Body of pancreas (tissue), 4 donors: ENCODE data around the gene FMNL2. TPM values are rescaled to one million over a fixed set of nuclear protein-coding genes. Genes with fewer than 3 reads are reported as not detected.

Experiments
- ATAC-seq: fragments of 150-250 bp; one replicate; pipeline ENCODE4 v1.9.1; 2016
- DNase-seq, 4 donors: peaks; one replicate each; pipeline ENCODE4 v3.0.0-alpha.2; 2019
- H3K27ac ChIP-seq, 4 donors: fragments of 200-600 bp; sonication (generic); 1 replicate in 3 of 4; 2 replicates in 1 of 4; pipeline versions ENCODE4 v1.5.1 to v1.6.1; 2016 to 2019; ENCODE audit warnings: mild to moderate bottlenecking in 1 of 4, mixed read lengths in 1 of 4, moderate library complexity in 1 of 4
- H3K27me3 ChIP-seq, 2 donors: fragments of 200-600 bp; sonication (generic); one replicate each; pipeline ENCODE4 v1.6.0; 2016; ENCODE audit warnings: mild to moderate bottlenecking in 1 of 2
- H3K36me3 ChIP-seq, 2 donors: fragments of 200-600 bp; sonication (generic); replicated peaks in 1 of 2; 2 replicates each; pipeline ENCODE4 v1.5.1; 2016; ENCODE audit warnings: low read depth in 2 of 2; ENCODE audit not compliant: insufficient read depth in 1 of 2
- H3K4me1 ChIP-seq: fragments of 200-600 bp; sonication (generic); one replicate; pipeline ENCODE4 v1.6.0; 2016
- H3K4me3 ChIP-seq, 2 donors: fragments of 200-600 bp; sonication (generic); 1 replicate in 1 of 2; 2 replicates in 1 of 2; pipeline ENCODE4 v1.5.1; 2016 to 2019
- H3K9me3 ChIP-seq, 3 donors: fragments of 200-600 bp; sonication (generic); 1 replicate in 2 of 3; 2 replicates in 1 of 3; pipeline ENCODE4 v1.5.1; 2016
- POLR2A ChIP-seq, 3 donors: fragments of 450-650 bp; IDR thresholded peaks; one replicate each; pipeline ENCODE4 v1.6.1; 2016; ENCODE audit warnings: antibody characterized with exemption in 3 of 3, mild to moderate bottlenecking in 2 of 3
- WGBS, 2 donors: methylation state at CpG; one replicate each; pipeline ENCODE4 v1.1.5; 2017; 5-methylcytosine and 5-hydroxymethylcytosine counted together
- intact Hi-C: fragments of 100-400 bp; cut with DNase I; formaldehyde crosslinking; loops from one replicate; pipeline ENCODE4 v1.15.1; 2023
- total RNA-seq, 2 donors: library from RNA; depleted of rRNA; stranded (reverse); fragments of >200 nt; gene quantifications; one replicate each; pipeline ENCODE4 v1.1.0, GENCODE V29; 2016
- TF ChIP-seq, protein P1 (sequence below), 7 experiments: fragments of 450-650 bp in 4 of 7; fragments of 200-600 bp in 3 of 7; sonication (generic) in 3 of 7; IDR thresholded peaks; one replicate each; pipeline ENCODE4 v1.5.1; 2016 to 2019; ENCODE audit warnings: antibody characterized with exemption in 7 of 7

Gene FMNL2
- total RNA-seq, 2 donors from 2014 or later: 13.5 to 44.4 TPM

DNA sequence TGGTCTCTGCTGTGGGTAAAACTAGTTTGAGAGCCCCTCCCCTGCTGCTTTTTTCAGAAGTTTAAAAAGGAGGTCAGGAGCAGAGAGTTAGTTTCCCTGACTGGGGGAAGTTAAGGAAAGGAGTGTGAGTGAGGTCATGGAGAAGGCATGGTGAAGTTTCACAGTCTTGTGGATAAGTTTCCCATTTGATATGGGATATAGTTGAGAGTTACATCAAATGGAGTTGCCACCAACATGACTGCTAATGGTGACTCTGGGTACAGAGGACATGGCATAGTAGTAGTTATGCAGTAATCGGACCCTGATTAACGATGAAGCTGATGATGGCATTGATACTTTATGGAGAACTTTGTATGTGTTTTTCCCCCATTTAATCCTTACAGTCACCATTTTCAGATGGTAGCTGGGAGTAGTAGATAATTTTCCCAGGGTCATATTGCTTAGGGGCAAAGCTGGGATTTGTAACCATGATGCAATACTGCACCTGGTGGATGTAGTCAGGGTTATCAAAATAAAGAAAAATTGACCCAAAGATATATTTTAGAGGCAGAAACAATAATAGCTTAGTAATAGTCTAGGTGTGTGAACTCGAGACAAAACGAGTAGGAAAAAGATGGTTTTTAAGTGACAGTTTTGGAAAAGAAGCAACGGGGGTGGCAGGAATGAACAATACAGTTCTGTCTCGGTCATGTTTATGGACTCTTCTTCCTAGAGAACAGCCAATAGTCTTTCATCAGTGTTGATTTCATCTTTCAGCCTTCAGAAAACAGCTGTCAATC lies 74.6 kb downstream of the FMNL2 start:
- peaks cover 68% of the 10 kb centered on the region for H3K4me1 ChIP-seq
- ATAC-seq (no peak), DNase-seq (no peak)
- peak overlapping the region in 2 of 4 donors; percentile 36 to 52 for H3K27ac ChIP-seq
- intact Hi-C loops: no loop called here
- no peak overlapping the region for H3K4me3 ChIP-seq
- H3K27me3 ChIP-seq: no peaks in the 10 kb centered on the region
- 71 to 95% methylated on average over 6 of the region's 6 CpGs for WGBS, 2 donors
- H3K36me3 ChIP-seq: no peaks in the 10 kb centered on the region
- TF ChIP-seq, protein P1, sequence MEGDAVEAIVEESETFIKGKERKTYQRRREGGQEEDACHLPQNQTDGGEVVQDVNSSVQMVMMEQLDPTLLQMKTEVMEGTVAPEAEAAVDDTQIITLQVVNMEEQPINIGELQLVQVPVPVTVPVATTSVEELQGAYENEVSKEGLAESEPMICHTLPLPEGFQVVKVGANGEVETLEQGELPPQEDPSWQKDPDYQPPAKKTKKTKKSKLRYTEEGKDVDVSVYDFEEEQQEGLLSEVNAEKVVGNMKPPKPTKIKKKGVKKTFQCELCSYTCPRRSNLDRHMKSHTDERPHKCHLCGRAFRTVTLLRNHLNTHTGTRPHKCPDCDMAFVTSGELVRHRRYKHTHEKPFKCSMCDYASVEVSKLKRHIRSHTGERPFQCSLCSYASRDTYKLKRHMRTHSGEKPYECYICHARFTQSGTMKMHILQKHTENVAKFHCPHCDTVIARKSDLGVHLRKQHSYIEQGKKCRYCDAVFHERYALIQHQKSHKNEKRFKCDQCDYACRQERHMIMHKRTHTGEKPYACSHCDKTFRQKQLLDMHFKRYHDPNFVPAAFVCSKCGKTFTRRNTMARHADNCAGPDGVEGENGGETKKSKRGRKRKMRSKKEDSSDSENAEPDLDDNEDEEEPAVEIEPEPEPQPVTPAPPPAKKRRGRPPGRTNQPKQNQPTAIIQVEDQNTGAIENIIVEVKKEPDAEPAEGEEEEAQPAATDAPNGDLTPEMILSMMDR (IDR thresholded peaks at IDR 0.05): no peak
- no peak for TF ChIP-seq POLR2A (IDR thresholded peaks at IDR 0.05)
- H3K9me3 ChIP-seq: no peaks in the 10 kb centered on the region

DNA sequence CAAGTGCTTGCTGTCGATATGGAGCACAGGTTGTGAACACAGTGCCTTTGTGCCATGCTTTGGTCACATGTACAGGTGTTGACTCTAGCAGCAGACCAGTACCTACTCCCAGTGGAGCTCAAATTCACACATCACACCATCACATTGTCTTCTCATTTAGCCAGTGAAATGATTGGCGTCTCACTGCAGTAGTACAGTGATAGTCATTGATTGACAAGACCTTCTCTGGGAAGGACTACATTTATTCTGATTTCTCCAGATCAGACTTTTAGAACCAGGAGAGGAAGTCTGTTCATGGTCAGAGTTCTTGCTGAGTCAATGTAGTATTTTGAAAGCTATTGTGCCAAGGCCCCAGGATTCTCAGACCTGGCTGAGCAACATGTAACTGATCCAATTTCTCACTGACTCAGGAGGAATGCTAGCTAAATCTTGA lies 75.2 kb downstream of the FMNL2 start:
- Histone ChIP-seq H3K4me1 (peaks cover 68% of the 10 kb centered on the region), H3K4me3 (no peak overlapping the region), H3K9me3 (no peaks in the 10 kb centered on the region), H3K27me3 (no peaks in the 10 kb centered on the region), H3K27ac (peak overlapping the region in 2 of 4 donors; percentile 36 to 52), H3K36me3 (no peaks in the 10 kb centered on the region)
- intact Hi-C loops: no loop called here
- DNase-seq: peak in 2 of 4 donors; percentile 53 to 70
- 49 to 75% methylated on average over 2 of the region's 2 CpGs for WGBS, 2 donors
- TF ChIP-seq, protein P1 (IDR thresholded peaks at IDR 0.05): no peak
- TF ChIP-seq POLR2A (IDR thresholded peaks at IDR 0.05): no peak
- ATAC-seq: no peak

DNA sequence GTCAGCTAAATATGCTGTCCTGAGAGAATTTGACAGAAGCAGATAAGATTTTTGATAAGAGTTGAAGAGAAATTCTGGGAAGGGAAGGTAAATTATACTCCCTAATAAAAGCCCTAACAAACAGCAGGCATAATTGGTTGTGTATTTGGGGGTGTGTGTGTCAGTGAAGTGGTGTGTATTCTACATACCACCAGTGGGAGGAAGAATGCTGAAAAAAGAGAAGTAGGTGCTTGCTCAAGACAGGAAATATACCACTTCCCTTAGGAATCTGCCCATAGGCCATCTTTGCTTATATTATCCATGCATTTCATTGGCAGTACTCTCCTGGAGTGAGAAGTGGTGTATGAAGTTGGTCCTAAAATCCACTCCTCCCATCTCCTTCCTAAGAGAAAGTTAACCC lies 76.2 kb downstream of the FMNL2 start:
- no peaks in the 10 kb centered on the region for H3K36me3 ChIP-seq
- ATAC-seq: no peak
- intact Hi-C loops: no loop called here
- peak overlapping the region in 2 of 4 donors; percentile 7 to 36 for H3K27ac ChIP-seq
- no peak overlapping the region for H3K4me3 ChIP-seq
- no peaks in the 10 kb centered on the region for H3K27me3 ChIP-seq
- DNase-seq: no peak
- TF ChIP-seq, protein P1 (IDR thresholded peaks at IDR 0.05): no peak
- TF ChIP-seq POLR2A (IDR thresholded peaks at IDR 0.05): no peak
- H3K4me1 ChIP-seq: peaks cover 68% of the 10 kb centered on the region
- no peaks in the 10 kb centered on the region for H3K9me3 ChIP-seq

DNA sequence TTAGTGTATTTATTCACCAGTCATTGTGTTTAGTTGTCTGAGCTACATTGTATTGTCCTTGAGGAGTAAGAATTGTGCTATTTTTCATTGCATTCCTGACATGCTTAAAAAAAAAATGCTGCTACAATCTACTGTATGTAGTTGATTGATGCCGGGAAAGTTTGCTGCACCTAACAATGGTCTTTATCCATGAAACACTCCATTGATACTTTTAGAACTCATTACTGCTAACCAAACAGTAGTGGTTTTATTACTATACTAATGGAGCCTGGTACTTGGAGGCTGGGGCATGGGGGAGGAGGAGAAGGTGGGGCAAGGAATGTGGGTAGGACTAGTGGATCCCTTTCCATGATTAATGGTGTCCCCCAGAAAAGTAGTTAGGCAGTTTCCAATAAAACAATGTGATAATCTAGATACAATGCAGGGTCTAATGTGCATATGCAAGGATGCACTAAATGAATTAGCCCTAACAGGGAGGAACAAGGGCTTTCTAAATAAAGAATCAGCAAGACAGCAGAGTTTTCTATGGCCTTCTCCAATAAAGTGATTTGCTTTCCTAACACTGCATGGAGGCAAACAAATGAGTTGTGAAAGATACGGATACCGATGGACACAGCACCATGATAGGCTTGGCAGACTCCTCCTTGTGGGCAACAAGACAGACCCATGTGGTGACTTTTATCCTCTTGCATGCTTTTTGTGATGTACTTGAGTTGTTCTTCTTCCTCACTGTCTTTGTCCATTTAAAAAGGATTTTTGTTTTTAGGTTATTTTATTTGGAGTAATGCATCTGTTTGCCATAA lies 78.5 kb downstream of the FMNL2 start:
- H3K4me1 ChIP-seq: peaks cover 53% of the 10 kb centered on the region
- TF ChIP-seq POLR2A (IDR thresholded peaks at IDR 0.05): no peak
- TF ChIP-seq, protein P1 (IDR thresholded peaks at IDR 0.05): no peak
- ATAC-seq: peak; percentile 77
- DNase-seq: peak in 2 of 4 donors; percentile 19 to 35
- H3K27me3 ChIP-seq: no peaks in the 10 kb centered on the region
- no peaks in the 10 kb centered on the region for H3K9me3 ChIP-seq
- peak overlapping the region in 3 of 4 donors; percentile 33 to 69 (median 52) for H3K27ac ChIP-seq
- H3K4me3 ChIP-seq: no peak overlapping the region
- H3K36me3 ChIP-seq: no peaks in the 10 kb centered on the region
- intact Hi-C loops: no loop called here
- WGBS, 2 donors: 69 to 70% methylated on average over 3 of the region's 3 CpGs
